Esophagus muscularis mucosa (tissue), 4 donors: ENCODE data around the gene RAMP1.

Source experiments
- EP300 ChIP-seq: sonication (generic); formaldehyde crosslinking; IDR thresholded peaks from one replicate; pipeline ENCODE4 v1.6.1; 2017; ENCODE audit warnings: antibody characterized with exemption
- POLR2A ChIP-seq: fragments of 450-650 bp; IDR thresholded peaks from one replicate; pipeline ENCODE4 v1.6.1; 2017; ENCODE audit warnings: antibody characterized with exemption, moderate library complexity, mild to moderate bottlenecking, low read depth
- POLR2AphosphoS5 ChIP-seq, 2 donors: sonication (generic); formaldehyde crosslinking; IDR thresholded peaks; one replicate each; pipeline ENCODE4 v1.6.1; 2017; ENCODE audit warnings: antibody characterized with exemption in 2 of 2
- TF ChIP-seq, protein P1 (sequence below), 3 experiments: fragments of 200-600 bp in 2 of 3; fragments of 450-650 bp in 1 of 3; sonication (generic) in 2 of 3; IDR thresholded peaks; one replicate each; pipeline ENCODE4 v1.5.1; 2017 to 2019; ENCODE audit warnings: antibody characterized with exemption in 3 of 3, mild to moderate bottlenecking in 2 of 3, moderate library complexity in 1 of 3

DNA sequence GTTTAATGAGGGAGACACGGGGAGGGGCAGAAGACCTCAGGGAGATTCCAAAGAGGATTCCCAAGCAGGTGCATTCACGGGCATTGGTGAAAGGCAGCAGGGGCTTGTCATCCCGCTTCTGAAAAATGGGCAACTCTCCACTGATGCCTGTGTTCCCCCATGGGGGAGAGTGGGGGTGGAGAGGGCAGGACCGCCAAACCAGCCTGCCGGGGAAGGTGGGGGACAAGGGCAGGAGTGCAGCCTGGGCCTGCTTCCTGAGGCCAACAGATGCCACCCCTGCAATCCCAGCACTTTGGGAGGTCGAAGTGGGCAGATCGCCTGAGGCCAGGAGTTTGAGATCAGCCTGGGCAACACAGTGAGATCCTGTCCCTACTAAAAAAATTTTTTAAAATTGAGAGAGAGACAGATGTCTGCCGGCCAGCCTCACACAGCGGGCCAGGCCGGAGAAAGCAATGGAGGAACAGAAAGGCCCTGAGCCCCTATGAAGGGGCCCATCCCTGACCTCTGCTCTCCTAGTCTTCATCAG lies 62.6 kb downstream of the RAMP1 start:
- TF ChIP-seq POLR2A (no peak), POLR2AphosphoS5 (IDR thresholded peaks at IDR 0.05) (no peak), EP300 (no peak)
- TF ChIP-seq, protein P1, sequence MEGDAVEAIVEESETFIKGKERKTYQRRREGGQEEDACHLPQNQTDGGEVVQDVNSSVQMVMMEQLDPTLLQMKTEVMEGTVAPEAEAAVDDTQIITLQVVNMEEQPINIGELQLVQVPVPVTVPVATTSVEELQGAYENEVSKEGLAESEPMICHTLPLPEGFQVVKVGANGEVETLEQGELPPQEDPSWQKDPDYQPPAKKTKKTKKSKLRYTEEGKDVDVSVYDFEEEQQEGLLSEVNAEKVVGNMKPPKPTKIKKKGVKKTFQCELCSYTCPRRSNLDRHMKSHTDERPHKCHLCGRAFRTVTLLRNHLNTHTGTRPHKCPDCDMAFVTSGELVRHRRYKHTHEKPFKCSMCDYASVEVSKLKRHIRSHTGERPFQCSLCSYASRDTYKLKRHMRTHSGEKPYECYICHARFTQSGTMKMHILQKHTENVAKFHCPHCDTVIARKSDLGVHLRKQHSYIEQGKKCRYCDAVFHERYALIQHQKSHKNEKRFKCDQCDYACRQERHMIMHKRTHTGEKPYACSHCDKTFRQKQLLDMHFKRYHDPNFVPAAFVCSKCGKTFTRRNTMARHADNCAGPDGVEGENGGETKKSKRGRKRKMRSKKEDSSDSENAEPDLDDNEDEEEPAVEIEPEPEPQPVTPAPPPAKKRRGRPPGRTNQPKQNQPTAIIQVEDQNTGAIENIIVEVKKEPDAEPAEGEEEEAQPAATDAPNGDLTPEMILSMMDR (IDR thresholded peaks at IDR 0.05), result no peak
